ENCODE data around the gene VSNL1. TPM values are rescaled to one million over a fixed set of nuclear protein-coding genes. Genes with fewer than 3 reads are reported as not detected.

Gene VSNL1
- total RNA-seq, 1 experiment from 2014 or later: 9.9 TPM

GRCh38 chr2:17529771-17530170 is 10.7 kb upstream of the VSNL1 start:
- H3K4me2 ChIP-seq (ENCODE audit: insufficient read depth, insufficient read length, low read length): no peak overlapping the region
- no peak overlapping the region for H3K4ac ChIP-seq (ENCODE audit: low read depth, low read length)
- H3T11ph ChIP-seq (ENCODE audit: low read length): no peak overlapping the region
- no peak overlapping the region for H4K91ac ChIP-seq (ENCODE audit: insufficient read length, low read depth, low read length)
- no peaks in the 10 kb centered on the region for H3K23me2 ChIP-seq (ENCODE audit: insufficient read length, low read depth, low read length, poor library complexity, severe bottlenecking)
- no peaks in the 10 kb centered on the region for H3K79me2 ChIP-seq (ENCODE audit: insufficient read depth, low read length)
- no peaks in the 10 kb centered on the region for H3K27me3 ChIP-seq (ENCODE audit: insufficient read depth, low read length)
- Mint-ChIP-seq H3K27ac (no peak overlapping the region), H3K4me1 (no peaks in the 10 kb centered on the region; a peak in 1 of 4 replicates), H3K9me3 (no peaks in the 10 kb centered on the region), H3K4me3 (no peak overlapping the region), H3K36me3 (ENCODE audit: insufficient read depth in 1 of 3, low read depth in 3 of 3) (no peaks in the 10 kb centered on the region), H3K27me3 (ENCODE audit: low read depth) (no peaks in the 10 kb centered on the region)
- no peak overlapping the region for H3K9ac ChIP-seq (ENCODE audit: extremely low read depth, insufficient read length, low read length)
- H3K18ac ChIP-seq (ENCODE audit: insufficient read length, low read depth, low read length): no peak overlapping the region
- no peak overlapping the region for H3K27ac ChIP-seq (ENCODE audit: insufficient read length, low read depth, low read length)
- no peak overlapping the region for H2AFZ ChIP-seq (ENCODE audit: low read length)
- TF ChIP-seq CTCF (conservative IDR thresholded peaks at IDR 0.05): no peak
- DNase-seq: no peak
- no peaks in the 10 kb centered on the region for H3K9me3 ChIP-seq (ENCODE audit: control insufficient read depth, low read depth, low read length)
- no peak overlapping the region for H3K14ac ChIP-seq (ENCODE audit: insufficient read depth, low read length)
- no peak overlapping the region for H2BK15ac ChIP-seq (ENCODE audit: low read depth, low read length)
- no peak overlapping the region for H2BK120ac ChIP-seq (ENCODE audit: low read depth, low read length, poor library complexity, severe bottlenecking)
- H4K5ac ChIP-seq (ENCODE audit: insufficient read length, low read depth, low read length): no peak overlapping the region
- no peak overlapping the region for H3K56ac ChIP-seq (ENCODE audit: insufficient read length, low read depth, low read length)
- no CpG with 5 or more reads among the region's 2 CpGs for WGBS (ENCODE audit: extremely low coverage, insufficient read length, low lambda C conversion rate)
- no peak overlapping the region for H2BK5ac ChIP-seq (ENCODE audit: insufficient read length, low read length)
- H2BK20ac ChIP-seq (ENCODE audit: low read depth, low read length, poor library complexity, severe bottlenecking): no peak overlapping the region
- no peaks in the 10 kb centered on the region for H3K79me1 ChIP-seq (ENCODE audit: insufficient read depth, low read depth, low read length, poor library complexity, severe bottlenecking)
- H4K20me1 ChIP-seq (ENCODE audit: control insufficient read depth, insufficient read depth, insufficient read length): no peaks in the 10 kb centered on the region
- H3K23ac ChIP-seq (ENCODE audit: insufficient read length, low read depth, low read length): no peak overlapping the region
- H3K4me1 ChIP-seq (ENCODE audit: insufficient read depth, low read length): no peaks in the 10 kb centered on the region; the same call in 1 of the 2 replicates
- H2BK12ac ChIP-seq (ENCODE audit: insufficient read length, low read depth, low read length): no peak overlapping the region
- H2AK5ac ChIP-seq (ENCODE audit: insufficient read length, low read length): no peak overlapping the region
- H4K8ac ChIP-seq (replicated peaks; ENCODE audit: insufficient read length, low read depth, low read length): no peak overlapping the region
